Smooth muscle cell (in vitro differentiated cells): Measurements from ENCODE around the gene MICOS13. TPM values are rescaled to one million over a fixed set of nuclear protein-coding genes. Genes with fewer than 3 reads are reported as not detected.

Source experiments
- DNase-seq: peaks from one replicate; lab custom pipeline; 2025; ENCODE audit not compliant: unreplicated experiment; lab: John Stamatoyannopoulos, UW
- H2AFZ ChIP-seq: fragments of 200-600 bp; sonication (generic); 2 replicates; pipeline ENCODE4 v1.6.0; 2016; ENCODE audit warnings: antibody characterized with exemption, low read depth, mild to moderate bottlenecking
- H3F3A ChIP-seq: fragments of 200-600 bp; sonication (generic); 2 replicates; pipeline ENCODE4 v1.6.0; 2017; ENCODE audit warnings: antibody characterized with exemption, low read depth
- H3K27ac ChIP-seq: fragments of 200-600 bp; sonication (generic); 2 replicates; pipeline ENCODE4 v1.5.1; 2016; ENCODE audit warnings: low read depth, mild to moderate bottlenecking
- H3K27me3 ChIP-seq: fragments of 200-600 bp; sonication (generic); 2 replicates; pipeline ENCODE4 v1.6.1; 2016; ENCODE audit warnings: low read depth, mild to moderate bottlenecking
- H3K36me3 ChIP-seq: fragments of 200-600 bp; sonication (generic); 2 replicates; pipeline ENCODE4 v1.5.1; 2016; ENCODE audit warnings: low read depth
- H3K4me1 ChIP-seq: fragments of 200-600 bp; sonication (generic); 2 replicates; pipeline ENCODE4 v1.5.1; 2016; ENCODE audit warnings: low read depth
- H3K4me2 ChIP-seq: fragments of 200-600 bp; sonication (generic); 2 replicates; pipeline ENCODE4 v1.6.0; 2016; ENCODE audit warnings: mild to moderate bottlenecking
- H3K4me3 ChIP-seq: fragments of 200-600 bp; sonication (generic); 2 replicates; pipeline ENCODE4 v1.5.1; 2016; ENCODE audit warnings: mild to moderate bottlenecking
- H3K79me2 ChIP-seq: fragments of 200-600 bp; sonication (generic); 2 replicates; pipeline ENCODE4 v1.6.0; 2016; ENCODE audit warnings: low read depth, mild to moderate bottlenecking
- H3K9ac ChIP-seq: fragments of 200-600 bp; sonication (generic); 2 replicates; pipeline ENCODE4 v1.6.0; 2016; ENCODE audit warnings: low read depth
- H3K9me3 ChIP-seq: fragments of 200-600 bp; sonication (generic); replicated peaks from 2 replicates; pipeline ENCODE4 v1.5.1; 2016; ENCODE audit warnings: low read depth
- H4K20me1 ChIP-seq: fragments of 200-600 bp; sonication (generic); 2 replicates; pipeline ENCODE4 v1.6.0; 2016; ENCODE audit warnings: low read depth
- CTCF ChIP-seq: fragments of 200-600 bp; sonication (generic); IDR thresholded peaks from 2 replicates; pipeline ENCODE4 v1.5.1; 2017; ENCODE audit warnings: borderline replicate concordance, mild to moderate bottlenecking, antibody characterized with exemption; ENCODE audit not compliant: insufficient read depth, poor library complexity, severe bottlenecking
- WGBS: methylation state at CpG from one replicate; pipeline ENCODE4 v1.1.7; 2016; ENCODE audit warnings: low lambda C conversion rate; 5-methylcytosine and 5-hydroxymethylcytosine counted together
- polyA plus RNA-seq: library from polyadenylated mRNA; unstranded; fragments of >200 nt; fragmentation: Nextera tagmentation; extraction: Ambion mirVana; gene quantifications from 2 replicates; pipeline ENCODE4 v1.2.1, GENCODE V29; 2016
- total RNA-seq: library from RNA; depleted of rRNA; stranded (reverse); fragments of >200 nt; gene quantifications from 2 replicates; pipeline ENCODE4 v1.2.3, GENCODE V29; 2014

Gene MICOS13
- total and polyA plus RNA-seq, 2 experiments from 2014 or later = 45.2 to 151 TPM

- Histone ChIP-seq H3K4me3 (no peak overlapping the region), H3K4me2 (no peak overlapping the region), H4K20me1 (peaks cover 14% of the 10 kb centered on the region), H2AFZ (no peak overlapping the region), H3K27ac (no peak overlapping the region), H3K79me2 (peaks cover 4% of the 10 kb centered on the region), H3K9me3 (no peaks in the 10 kb centered on the region), H3K36me3 (peaks cover 2% of the 10 kb centered on the region), H3F3A (no peaks in the 10 kb centered on the region), H3K9ac (no peak overlapping the region), H3K27me3 (no peaks in the 10 kb centered on the region), H3K4me1 (no peaks in the 10 kb centered on the region)
- no peak for DNase-seq
- WGBS = 96% methylated on average over 10 of the region's 10 CpGs
- TF ChIP-seq CTCF = no peak
Measured at GRCh38 chr19:5652261-5652660, 28.1 kb downstream of the MICOS13 start.

- Histone ChIP-seq H3K4me3 (no peak overlapping the region), H3K9ac (no peak overlapping the region), H3K27ac (no peak overlapping the region), H3K27me3 (no peaks in the 10 kb centered on the region), H3K9me3 (no peaks in the 10 kb centered on the region), H3K79me2 (peaks cover 10% of the 10 kb centered on the region), H3F3A (no peaks in the 10 kb centered on the region), H2AFZ (no peak overlapping the region), H3K4me2 (no peak overlapping the region), H4K20me1 (peaks cover 23% of the 10 kb centered on the region), H3K36me3 (peaks cover 5% of the 10 kb centered on the region), H3K4me1 (no peaks in the 10 kb centered on the region)
- TF ChIP-seq CTCF = no peak
- no peak for DNase-seq
- WGBS = 98% methylated on average over 5 of the region's 5 CpGs
Measured at GRCh38 chr19:5651361-5651760, 29.0 kb downstream of the MICOS13 start.

- peaks cover 52% of the 10 kb centered on the region for H4K20me1 ChIP-seq
- no peak overlapping the region for H3K9ac ChIP-seq
- H3K27me3 ChIP-seq = no peaks in the 10 kb centered on the region
Measured at GRCh38 chr19:5648464-5648863, 31.9 kb downstream of the MICOS13 start.

More at GRCh38 chr19:5648464-5648863, 31.9 kb downstream of the MICOS13 start:
- no peaks in the 10 kb centered on the region for H3K4me1 ChIP-seq
- TF ChIP-seq CTCF = no peak
- no peak overlapping the region for H3K4me3 ChIP-seq
- H3K27ac ChIP-seq = no peak overlapping the region
- no peak overlapping the region for H3K4me2 ChIP-seq
- DNase-seq = no peak
- peaks cover 39% of the 10 kb centered on the region for H3K79me2 ChIP-seq
- H2AFZ ChIP-seq = no peak overlapping the region
- WGBS = over 99% methylated on average over 11 of the region's 11 CpGs
- H3K36me3 ChIP-seq = peaks cover 9% of the 10 kb centered on the region
- H3K9me3 ChIP-seq = no peaks in the 10 kb centered on the region
- H3F3A ChIP-seq = no peaks in the 10 kb centered on the region
